HG02588 (cell line): ENCODE results near the gene BCKDHB.
A peak's percentile ranks its signal among the peaks of the same experiment; 100 is the strongest.
"Not testable (repeated sequence)": the region's sequence is repeated elsewhere in the genome, so short reads cannot be mapped to it uniquely, and the experiment has no call there.

Experiments
- ATAC-seq: cut with Tn5 transposase; IDR thresholded peaks from one replicate; pipeline ENCODE4 v1.9.1; 2021; ENCODE audit warnings: mild to moderate bottlenecking, moderate library complexity; ENCODE audit not compliant: unreplicated experiment

BCKDHB gene

GRCh38 chr6:80203283-80203682 is 96.8 kb downstream of the BCKDHB start:
- ATAC-seq, result no peak

DNA sequence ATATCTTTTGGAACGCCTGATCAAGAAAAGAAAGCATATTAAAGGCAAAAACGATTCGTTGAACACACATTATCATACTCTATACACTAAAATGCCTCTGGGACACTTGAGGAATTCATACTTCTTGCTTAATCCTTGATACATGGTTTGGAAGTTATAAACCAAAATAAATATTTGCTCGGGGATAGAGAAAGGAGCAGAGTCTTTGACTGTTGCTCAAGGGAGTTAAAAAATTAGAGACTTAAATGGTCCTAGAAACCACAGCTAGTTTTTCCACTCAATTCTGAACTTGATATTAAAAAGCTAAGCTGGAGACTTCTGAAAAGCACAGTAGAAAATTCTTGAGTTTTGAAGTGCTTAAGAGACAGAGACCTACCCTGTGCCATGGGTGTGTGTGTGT is 98.9 kb downstream of the BCKDHB start:
- no peak for ATAC-seq

DNA sequence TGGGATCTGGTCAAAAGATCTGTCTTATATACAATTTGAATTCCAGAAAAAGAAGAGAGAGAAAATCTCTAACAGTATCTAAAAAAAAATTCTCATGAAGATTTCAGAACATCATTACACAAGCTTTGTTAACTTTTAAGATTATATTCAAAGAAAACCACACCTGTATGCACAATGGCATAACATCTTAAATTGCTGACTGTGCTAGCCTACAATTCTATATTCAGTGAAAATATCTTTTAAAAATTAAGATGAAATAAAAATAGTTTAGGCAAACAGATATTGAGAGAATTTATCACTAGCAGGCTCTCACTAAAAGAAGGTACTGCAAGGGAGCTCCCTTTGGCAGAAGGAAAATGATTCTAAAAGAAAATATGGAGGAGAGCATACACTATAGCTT is 100.3 kb downstream of the BCKDHB start:
- no peak for ATAC-seq

GRCh38 chr6:80209430-80209829 is 103.0 kb downstream of the BCKDHB start:
- no peak for ATAC-seq

- no peak for ATAC-seq
Observed at GRCh38 chr6:80210618-80211017, 104.1 kb downstream of the BCKDHB start.

DNA sequence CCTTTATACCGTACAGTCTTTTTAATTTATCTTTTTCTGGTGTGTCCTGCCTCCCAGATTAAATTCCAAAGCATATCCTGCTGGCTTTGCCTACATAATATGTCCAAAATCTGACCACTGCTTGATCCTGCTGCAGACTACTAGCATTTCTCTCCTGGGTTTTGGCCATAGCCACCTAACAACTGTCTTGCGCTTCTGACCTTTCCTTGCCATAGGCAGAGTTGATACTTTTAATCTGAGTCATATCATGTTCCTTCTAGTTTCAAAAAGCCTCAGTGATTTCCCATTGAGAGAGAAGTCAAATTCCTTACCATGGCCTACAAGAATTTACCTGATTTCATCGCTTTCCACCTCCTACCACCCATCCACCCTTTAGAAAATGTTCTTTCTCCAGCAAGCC is 104.8 kb downstream of the BCKDHB start:
- ATAC-seq, result no peak

DNA sequence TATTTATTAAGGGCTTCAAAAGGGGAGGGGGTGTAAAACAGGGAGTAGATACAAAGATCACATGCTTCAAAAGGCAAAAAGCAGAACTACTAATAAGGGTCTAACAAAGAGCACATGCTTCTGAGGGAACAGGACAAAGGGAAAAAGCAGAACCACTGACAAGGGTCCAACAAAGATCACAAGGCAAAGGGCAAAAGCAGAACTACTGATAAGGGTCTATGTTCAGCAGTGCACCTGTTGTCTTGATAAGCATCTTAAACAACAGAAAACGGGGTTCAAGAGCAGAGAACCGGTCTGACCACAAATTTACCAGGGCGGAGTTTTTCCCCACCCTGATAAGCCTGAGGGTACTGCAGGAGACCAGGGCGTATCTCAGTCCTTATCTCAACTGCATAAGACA is 105.4 kb downstream of the BCKDHB start:
- not testable (repeated sequence) for ATAC-seq

DNA sequence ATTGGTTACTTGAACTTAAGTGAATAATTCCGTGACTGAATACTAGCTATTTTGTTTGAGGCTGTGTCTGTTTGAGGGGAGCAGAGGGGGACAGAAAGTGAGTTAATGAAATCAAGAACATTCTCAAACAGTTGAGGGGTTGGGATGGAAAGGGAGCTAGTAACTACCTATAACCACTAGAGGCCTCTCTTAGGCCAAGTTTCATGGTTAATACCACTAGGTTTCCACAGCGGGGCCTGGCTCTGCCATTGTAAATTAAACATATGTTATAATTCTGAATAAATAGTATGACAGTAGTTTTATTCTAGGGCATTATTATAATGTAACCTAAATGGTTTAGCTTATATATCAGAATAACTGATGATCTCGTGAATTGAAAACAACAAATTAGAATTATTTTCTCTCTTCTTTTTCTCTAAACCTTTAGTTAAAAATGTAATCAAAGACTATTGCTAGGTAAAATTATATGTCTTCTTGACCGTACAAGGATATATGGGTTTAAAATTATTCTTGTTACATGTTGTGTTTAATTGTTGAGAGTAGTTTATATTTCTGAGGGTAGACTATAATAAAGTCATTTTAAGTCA is 108.1 kb downstream of the BCKDHB start:
- ATAC-seq, result peak; percentile 78

DNA sequence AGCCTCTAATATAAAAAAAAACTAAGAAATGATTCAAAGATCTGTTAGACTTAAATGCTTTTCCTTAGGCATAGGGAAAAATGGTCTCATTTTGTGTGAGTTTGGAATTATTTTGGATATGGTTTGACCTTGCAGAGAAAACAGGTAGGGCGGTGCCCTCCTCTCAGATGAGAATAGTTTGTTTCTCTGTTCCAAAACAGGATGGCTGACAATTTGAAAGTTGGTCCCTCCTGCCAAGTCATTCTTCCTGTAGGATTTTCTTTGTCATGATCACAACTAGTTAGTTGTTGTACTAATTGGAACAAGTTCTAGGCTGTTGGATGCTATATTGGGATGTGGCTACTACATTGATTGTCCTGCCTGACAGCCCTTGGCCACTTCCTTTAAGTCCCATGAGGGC is 108.6 kb downstream of the BCKDHB start:
- no peak for ATAC-seq

- no peak for ATAC-seq
Observed at GRCh38 chr6:80217794-80218193, 111.3 kb downstream of the BCKDHB start.

- ATAC-seq, result no peak
Observed at GRCh38 chr6:80223743-80224212, 117.3 kb downstream of the BCKDHB start.

GRCh38 chr6:80226151-80226550 is 119.7 kb downstream of the BCKDHB start:
- ATAC-seq, result no peak

DNA sequence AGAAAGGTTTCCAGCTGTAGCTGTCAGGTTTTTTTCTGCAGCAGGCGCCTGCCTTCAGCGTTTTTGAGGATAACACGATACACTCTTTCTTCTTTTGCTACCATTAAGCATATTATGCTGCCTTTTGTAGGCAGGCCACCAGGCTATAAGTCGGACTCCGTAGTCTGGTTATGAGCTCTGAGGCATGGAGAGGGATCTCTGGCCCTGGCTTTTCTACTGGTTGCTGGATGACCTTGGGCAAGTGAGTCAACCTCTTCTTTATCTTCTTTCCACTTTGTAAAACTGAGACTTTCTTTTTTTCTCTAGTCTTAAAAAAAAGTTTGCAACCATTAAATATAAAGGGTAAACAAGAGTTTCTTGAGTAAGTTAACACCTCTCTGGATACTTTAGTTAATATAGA is 120.2 kb downstream of the BCKDHB start:
- no peak for ATAC-seq

DNA sequence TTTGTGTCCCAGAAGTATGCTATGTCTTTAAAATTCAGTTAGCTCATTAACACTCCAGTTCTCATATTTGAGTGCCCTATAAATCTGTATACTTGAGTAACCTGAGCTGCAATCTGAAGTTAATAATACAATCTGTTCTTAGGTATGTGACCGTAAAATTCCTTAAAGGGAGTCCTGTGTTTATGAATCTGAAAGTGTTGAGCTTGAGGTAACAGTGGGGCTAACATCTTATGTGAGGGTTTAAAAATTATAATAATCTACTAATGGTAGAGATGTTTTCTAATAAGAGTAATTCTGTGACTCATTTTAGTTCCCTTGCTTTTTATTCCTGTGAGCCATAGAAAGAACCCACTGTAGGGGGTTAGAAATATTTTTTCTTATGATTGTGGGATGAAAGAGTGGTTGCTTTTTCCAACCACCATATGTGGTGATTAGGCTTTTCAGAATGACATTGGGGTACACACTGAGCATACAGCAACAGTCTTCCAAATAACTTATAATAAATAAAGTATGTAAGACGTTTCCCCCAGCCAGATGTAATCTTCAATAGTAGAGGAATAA is 121.2 kb downstream of the BCKDHB start:
- ATAC-seq, result no peak

GRCh38 chr6:80233262-80233661 is 126.8 kb downstream of the BCKDHB start:
- no peak for ATAC-seq

GRCh38 chr6:80233958-80234357 is 127.5 kb downstream of the BCKDHB start:
- ATAC-seq, result no peak

DNA sequence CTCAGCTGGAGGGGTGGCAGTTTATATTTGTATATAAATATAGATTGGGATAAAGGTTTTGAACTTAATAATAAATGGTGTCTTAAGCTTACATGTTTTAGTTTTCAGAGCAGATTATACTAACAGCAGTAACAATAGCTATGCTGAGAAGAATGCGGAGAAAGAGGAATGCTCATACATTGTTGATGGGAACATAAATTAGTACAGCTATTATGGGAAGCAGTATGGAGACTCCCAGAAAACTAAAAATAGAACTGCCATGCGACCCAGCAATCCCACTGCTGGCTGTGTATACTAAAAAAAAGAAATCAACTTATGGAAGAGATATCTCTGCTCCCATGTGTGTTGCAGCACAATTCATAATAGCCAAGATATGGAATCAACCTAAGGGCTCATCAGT is 127.9 kb downstream of the BCKDHB start:
- ATAC-seq, result no peak

DNA sequence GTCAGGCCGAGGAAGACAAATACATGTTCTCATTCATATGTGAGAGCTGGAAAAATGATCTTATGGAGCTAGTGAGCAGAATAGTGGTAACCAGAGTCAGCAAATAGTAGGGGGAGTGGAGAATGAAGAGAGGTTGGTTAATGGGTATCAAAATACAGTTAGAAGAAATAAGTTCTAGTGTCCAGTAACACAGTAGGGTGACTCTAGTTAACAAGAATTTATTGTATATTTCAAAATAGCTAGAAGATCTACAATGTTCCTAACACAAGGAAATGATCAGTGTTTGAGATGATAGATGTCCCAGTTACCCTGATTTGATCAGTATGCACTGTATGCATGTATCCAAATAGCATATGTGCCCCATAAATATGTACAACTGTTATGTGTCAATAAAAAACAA is 128.4 kb downstream of the BCKDHB start:
- ATAC-seq, result no peak

DNA sequence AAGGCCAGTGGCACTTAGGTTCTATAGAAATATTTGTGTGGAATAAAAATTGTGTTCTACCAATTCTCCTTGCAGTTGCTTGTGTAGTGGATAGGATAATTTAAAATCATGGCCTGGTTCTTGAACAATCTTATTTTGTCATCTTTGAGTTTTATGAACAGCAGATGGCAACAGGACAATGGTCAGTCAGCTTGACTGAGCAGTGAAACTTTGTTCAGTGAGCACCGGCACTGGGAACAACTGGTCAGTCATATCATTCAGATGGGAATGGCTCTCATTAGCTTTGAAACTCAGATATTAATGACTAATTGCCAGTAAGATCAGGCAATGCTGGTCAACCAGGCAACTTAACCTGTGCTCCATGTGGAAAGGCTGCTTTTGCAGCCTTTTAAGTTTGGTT is 129.2 kb downstream of the BCKDHB start:
- ATAC-seq, result no peak

DNA sequence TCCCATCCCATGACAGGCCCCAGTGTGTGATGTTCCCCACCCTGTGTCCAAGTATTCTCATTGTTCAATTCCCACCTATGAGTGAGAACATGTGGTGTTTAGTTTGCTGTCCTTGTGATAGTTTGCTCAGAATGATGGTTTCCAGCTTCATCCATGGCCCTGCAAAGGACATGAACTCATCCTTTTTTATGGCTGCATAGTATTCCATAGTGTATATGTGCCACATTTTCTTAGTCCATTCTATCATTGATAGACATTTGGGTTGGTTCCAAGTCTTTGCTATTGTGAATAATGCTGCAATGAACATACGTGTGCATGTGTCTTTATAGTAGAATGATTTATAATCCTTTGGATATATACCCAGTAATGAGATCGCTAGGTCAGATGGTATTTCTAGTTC is 132.3 kb downstream of the BCKDHB start:
- ATAC-seq, result not testable (repeated sequence)

DNA sequence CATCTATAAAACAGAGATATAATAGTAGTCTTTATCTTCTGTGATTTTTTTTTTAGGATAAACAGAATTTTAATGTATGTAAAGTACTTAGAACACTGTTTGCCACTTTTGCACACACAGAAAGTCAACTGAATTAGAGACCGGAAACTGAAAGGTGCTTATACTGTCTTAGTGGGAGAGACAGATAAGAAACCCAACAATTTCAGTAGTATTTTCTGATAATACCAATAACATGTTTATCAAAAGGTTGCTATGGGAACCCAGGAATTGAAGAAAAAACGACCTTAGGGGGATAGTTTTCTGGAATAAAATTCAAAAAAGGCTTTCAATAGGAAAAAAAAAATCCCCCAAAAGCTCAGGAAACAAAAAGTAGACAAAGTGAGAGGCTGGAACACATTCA is 138.6 kb downstream of the BCKDHB start:
- no peak for ATAC-seq

DNA sequence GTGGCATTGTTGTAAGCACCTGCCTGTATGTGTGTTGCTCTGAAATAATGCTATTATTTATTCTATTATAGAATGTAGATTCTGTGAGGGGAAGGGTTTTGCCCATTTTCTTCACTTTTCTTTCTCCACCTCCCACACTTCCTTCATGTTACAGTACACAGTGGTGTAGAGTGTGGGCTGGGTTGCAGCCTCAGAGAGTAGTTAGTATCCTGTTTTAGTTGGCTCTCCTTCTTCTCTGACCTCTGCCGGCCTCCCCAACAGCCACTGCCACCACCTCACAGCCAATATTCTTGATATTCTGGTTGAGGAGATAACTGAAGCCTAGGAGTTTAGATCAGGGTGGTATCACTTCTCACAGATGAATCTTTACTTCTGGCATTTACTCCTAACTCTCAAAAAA is 143.4 kb downstream of the BCKDHB start:
- ATAC-seq, result no peak

DNA sequence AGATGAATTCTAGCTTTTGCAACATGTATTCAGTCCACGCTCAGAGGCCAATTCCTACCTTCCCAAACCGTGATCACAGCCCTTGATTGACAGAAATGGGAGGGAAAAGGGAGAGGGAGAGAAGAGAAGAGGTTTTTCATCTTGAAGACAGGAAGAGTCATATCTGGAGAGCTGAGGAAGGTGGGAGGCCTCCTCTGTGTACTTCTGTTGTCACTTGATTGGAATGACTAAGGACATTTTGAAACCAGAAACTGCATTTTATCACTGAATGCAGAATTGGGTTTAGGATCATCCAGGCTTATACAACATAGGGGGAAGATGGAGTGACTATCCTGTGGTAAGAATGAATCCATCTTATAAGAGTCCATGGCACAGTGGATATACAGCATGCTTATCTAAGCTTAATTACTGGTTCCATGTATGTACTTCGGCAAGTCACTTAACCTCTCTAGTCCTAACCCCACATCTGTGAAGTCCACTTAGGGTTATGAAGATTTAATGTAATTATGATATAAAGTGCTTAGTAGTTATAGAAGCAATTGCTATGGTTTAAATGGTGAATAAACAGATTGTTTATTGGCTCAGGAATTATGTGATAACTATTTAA is 144.0 kb downstream of the BCKDHB start:
- ATAC-seq, result peak; percentile 57
